Measurements from ENCODE around the gene OLR1. TPM values are rescaled to one million over a fixed set of nuclear protein-coding genes. Genes with fewer than 3 reads are reported as not detected.
"Not testable (repeated sequence)": the region's sequence is repeated elsewhere in the genome, so short reads cannot be mapped to it uniquely, and the experiment has no call there.

Gene OLR1
- total RNA-seq, 2 experiments from 2014 or later, result not detected

DNA sequence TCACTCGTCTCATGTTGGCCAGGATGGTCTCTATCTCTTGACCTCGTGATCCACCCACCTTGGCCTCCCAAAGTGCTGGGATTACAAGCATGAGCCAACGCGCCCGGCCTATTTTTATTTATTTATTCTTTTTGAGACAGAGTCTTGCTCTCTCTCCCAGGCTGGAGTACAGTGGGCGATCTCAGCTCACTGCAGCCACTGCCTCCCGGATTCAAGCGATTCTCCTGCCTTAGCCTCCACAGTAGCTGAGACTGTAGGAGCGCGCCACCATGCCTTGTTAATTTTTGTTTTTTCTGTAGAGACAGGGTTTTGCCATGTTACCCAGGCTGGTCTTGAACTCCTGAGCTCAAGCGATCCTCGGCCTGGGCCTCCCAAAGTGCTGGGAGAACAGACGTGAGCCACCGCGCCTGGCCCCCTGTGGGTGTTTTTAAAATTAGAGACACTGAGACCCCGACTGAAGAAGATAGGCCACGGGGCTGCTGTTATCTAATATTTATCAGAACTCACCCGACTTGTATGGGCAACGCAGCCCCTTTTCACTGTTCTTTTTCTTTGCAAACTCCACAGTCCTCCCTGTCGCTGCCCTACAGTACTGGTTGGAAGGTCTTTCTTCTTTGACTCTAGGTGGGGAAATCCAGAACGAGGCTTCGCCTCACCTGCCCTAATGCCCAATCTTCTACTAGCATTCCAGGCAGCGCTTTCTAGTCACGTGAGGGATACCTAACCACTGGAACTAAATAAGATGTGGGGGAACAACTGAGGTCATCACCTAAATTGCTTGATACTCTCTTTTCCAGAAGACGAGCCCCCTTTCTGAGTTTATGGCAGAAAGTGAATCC, 39.4 kb upstream of the OLR1 start:
- peaks cover 7% of the 10 kb centered on the region for H3K36me3 Mint-ChIP-seq (ENCODE audit: low read depth)
- H3K9me3 Mint-ChIP-seq (ENCODE audit: insufficient read depth), result no peaks in the 10 kb centered on the region
- peaks cover 4% of the 10 kb centered on the region for H3K27me3 Mint-ChIP-seq (ENCODE audit: low read depth)
- DNase-seq, result no peak
- no peak overlapping the region for H3K4me3 Mint-ChIP-seq
- no peak for ATAC-seq
- ChIA-PET CTCF (no interaction called here), POLR2A (no interaction called here)
- peaks cover 32% of the 10 kb centered on the region for H3K4me1 Mint-ChIP-seq (ENCODE audit: low read depth)
- peak overlapping the region; percentile 16 for H3K27ac Mint-ChIP-seq

GRCh38 chr12:10210225-10210624, 38.3 kb upstream of the OLR1 start:
- Mint-ChIP-seq H3K27ac (no peak overlapping the region), H3K27me3 (ENCODE audit: low read depth) (peaks cover 6% of the 10 kb centered on the region), H3K4me1 (ENCODE audit: low read depth) (peaks cover 22% of the 10 kb centered on the region), H3K9me3 (ENCODE audit: insufficient read depth) (no peaks in the 10 kb centered on the region), H3K4me3 (no peak overlapping the region), H3K36me3 (ENCODE audit: low read depth) (peaks cover 7% of the 10 kb centered on the region)
- no peak for DNase-seq
- ChIA-PET CTCF (interaction anchor here (0.8 kb wide), 1 partner anchor 57 kb away, joined by 3 read pairs; no protein-coding TSS in a partner anchor), POLR2A (no interaction called here)
- no peak for ATAC-seq

- CTCF ChIA-PET, result no interaction called here
- DNase-seq (no peak), ATAC-seq (no peak)
- Mint-ChIP-seq H3K36me3 (ENCODE audit: low read depth) (no peaks in the 10 kb centered on the region), H3K4me1 (ENCODE audit: low read depth) (peaks cover 1% of the 10 kb centered on the region), H3K27ac (no peak overlapping the region), H3K27me3 (ENCODE audit: low read depth) (peaks cover 12% of the 10 kb centered on the region), H3K9me3 (ENCODE audit: insufficient read depth) (no peaks in the 10 kb centered on the region), H3K4me3 (no peak overlapping the region)
- POLR2A ChIA-PET, result no interaction called here
Measured at GRCh38 chr12:10207136-10207535, 35.2 kb upstream of the OLR1 start.

DNA sequence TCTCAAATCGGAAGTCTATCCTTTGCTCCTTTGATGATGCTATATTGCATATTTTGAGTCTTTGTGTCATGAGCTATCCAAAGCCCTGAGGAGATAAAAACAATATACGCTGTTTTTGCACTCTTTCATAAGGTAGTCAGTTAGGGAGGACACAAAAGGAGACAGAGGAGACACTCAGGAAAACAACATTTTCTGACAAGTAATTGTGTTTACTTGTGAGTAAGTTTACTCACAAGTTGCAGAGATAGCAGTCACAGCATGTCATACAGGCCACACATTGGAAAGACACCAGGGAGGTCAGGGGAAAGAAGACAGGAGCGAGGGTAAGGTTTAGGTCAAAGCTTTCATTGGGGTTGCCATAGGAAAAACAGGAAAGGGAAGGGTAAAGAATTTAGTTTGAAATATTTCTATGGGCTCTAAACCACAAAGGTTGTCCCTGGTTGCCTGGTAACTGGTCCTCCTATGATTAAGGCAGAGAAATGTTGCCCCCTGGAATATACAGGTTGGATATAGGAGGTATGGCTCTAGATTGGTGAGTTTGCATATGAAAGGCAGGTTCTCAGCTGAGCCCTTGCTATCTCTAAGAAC, 33.4 kb upstream of the OLR1 start:
- ChIA-PET POLR2A (no interaction called here), CTCF (no interaction called here)
- no peak for ATAC-seq
- H3K4me1 Mint-ChIP-seq (ENCODE audit: low read depth), result no peaks in the 10 kb centered on the region
- H3K4me3 Mint-ChIP-seq, result no peak overlapping the region
- H3K27me3 Mint-ChIP-seq (ENCODE audit: low read depth), result peaks cover 17% of the 10 kb centered on the region
- no peak for DNase-seq
- no peak overlapping the region for H3K27ac Mint-ChIP-seq
- H3K36me3 Mint-ChIP-seq (ENCODE audit: low read depth), result no peaks in the 10 kb centered on the region
- no peaks in the 10 kb centered on the region for H3K9me3 Mint-ChIP-seq (ENCODE audit: insufficient read depth)

DNA sequence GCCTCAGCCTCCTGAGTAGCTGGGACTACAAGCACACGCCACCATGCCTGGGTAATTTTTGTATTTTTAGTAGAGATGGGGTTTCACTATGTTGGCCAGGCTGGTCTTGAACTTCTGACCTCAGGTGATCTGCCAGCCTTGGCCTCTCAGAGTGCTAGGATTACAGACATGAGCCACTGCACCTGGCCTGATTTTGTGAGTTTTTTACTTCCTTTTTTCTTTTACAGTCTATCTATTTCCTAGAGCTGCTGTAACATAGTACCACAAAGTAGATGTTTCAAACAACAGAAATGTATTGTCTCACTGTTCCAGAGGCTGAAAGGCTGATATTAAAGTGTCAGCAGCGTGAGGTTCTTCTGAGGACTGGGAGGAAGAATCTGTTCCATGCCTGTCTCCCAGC, 32.6 kb upstream of the OLR1 start:
- H3K27ac Mint-ChIP-seq; ATAC-seq; POLR2A ChIA-PET; CTCF ChIA-PET; H3K9me3 Mint-ChIP-seq (ENCODE audit: insufficient read depth); H3K36me3 Mint-ChIP-seq (ENCODE audit: low read depth); DNase-seq; H3K4me3 Mint-ChIP-seq; H3K4me1 Mint-ChIP-seq (ENCODE audit: low read depth): not testable (repeated sequence)
- H3K27me3 Mint-ChIP-seq (ENCODE audit: low read depth), result peaks cover 21% of the 10 kb centered on the region

GRCh38 chr12:10197879-10198278, 25.9 kb upstream of the OLR1 start:
- CTCF ChIA-PET, result interaction anchor here (0.7 kb wide), 1 partner anchor 522 kb away, joined by 3 read pairs; no protein-coding TSS in a partner anchor
- POLR2A ChIA-PET, result no interaction called here
- peaks cover 21% of the 10 kb centered on the region for H3K27me3 Mint-ChIP-seq (ENCODE audit: low read depth)
- H3K9me3 Mint-ChIP-seq (ENCODE audit: insufficient read depth), result no peaks in the 10 kb centered on the region
- H3K4me3 Mint-ChIP-seq, result no peak overlapping the region
- ATAC-seq, result no peak
- H3K36me3 Mint-ChIP-seq (ENCODE audit: low read depth), result no peaks in the 10 kb centered on the region
- no peak overlapping the region for H3K27ac Mint-ChIP-seq
- H3K4me1 Mint-ChIP-seq (ENCODE audit: low read depth), result peaks cover 8% of the 10 kb centered on the region
- no peak for DNase-seq

GRCh38 chr12:10196210-10196609, 24.3 kb upstream of the OLR1 start:
- H3K4me3 Mint-ChIP-seq, result no peak overlapping the region
- no peaks in the 10 kb centered on the region for H3K36me3 Mint-ChIP-seq (ENCODE audit: low read depth)
- ChIA-PET POLR2A (no interaction called here), CTCF (interaction anchor here (0.7 to 1.7 kb wide), 4 partner anchors 43 to 382 kb away, joined by 3 to 6 read pairs (median 3); no protein-coding TSS in a partner anchor)
- no peak overlapping the region for H3K27ac Mint-ChIP-seq
- DNase-seq, result no peak
- peaks cover 8% of the 10 kb centered on the region for H3K4me1 Mint-ChIP-seq (ENCODE audit: low read depth)
- no peak for ATAC-seq
- peaks cover 26% of the 10 kb centered on the region for H3K27me3 Mint-ChIP-seq (ENCODE audit: low read depth)
- no peaks in the 10 kb centered on the region for H3K9me3 Mint-ChIP-seq (ENCODE audit: insufficient read depth)

GRCh38 chr12:10194160-10194670, 22.3 kb upstream of the OLR1 start:
- peaks cover 25% of the 10 kb centered on the region for H3K27me3 Mint-ChIP-seq (ENCODE audit: low read depth)
- no peaks in the 10 kb centered on the region for H3K36me3 Mint-ChIP-seq (ENCODE audit: low read depth)
- ChIA-PET POLR2A (interaction anchor here (1.3 kb wide), 1 partner anchor 19 kb away, joined by 3 read pairs; no protein-coding TSS in a partner anchor), CTCF (interaction anchor here (0.8 to 2.5 kb wide), 6 partner anchors 11 to 254 kb away, joined by 3 to 12 read pairs (median 4); no protein-coding TSS in a partner anchor)
- DNase-seq, result no peak
- H3K4me1 Mint-ChIP-seq (ENCODE audit: low read depth), result peaks cover 14% of the 10 kb centered on the region
- H3K9me3 Mint-ChIP-seq (ENCODE audit: insufficient read depth), result no peaks in the 10 kb centered on the region
- no peak overlapping the region for H3K27ac Mint-ChIP-seq
- ATAC-seq, result no peak
- no peak overlapping the region for H3K4me3 Mint-ChIP-seq

DNA sequence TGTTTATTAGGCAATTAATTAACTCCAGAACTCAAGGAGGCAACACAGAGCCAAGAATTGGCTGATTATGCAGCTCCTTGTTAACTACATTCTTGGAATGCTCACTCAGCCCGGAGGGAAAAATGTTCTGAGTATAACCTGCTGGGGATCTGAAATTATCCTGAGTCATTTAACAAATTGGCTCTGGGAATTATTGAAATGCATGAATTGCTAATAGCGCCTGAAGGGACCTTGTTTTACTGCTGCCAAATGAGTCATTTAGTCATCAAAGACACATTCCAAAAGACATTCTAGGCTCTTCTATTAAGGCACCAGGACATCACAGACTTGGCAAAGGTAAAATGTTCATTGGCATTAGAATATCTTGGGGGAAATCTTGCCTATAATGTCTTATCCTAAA, 19.9 kb upstream of the OLR1 start:
- Mint-ChIP-seq H3K27ac (no peak overlapping the region), H3K36me3 (ENCODE audit: low read depth) (no peaks in the 10 kb centered on the region), H3K9me3 (ENCODE audit: insufficient read depth) (no peaks in the 10 kb centered on the region), H3K4me1 (ENCODE audit: low read depth) (peaks cover 14% of the 10 kb centered on the region), H3K4me3 (no peak overlapping the region), H3K27me3 (ENCODE audit: low read depth) (peaks cover 25% of the 10 kb centered on the region)
- DNase-seq (no peak), ATAC-seq (no peak)
- POLR2A ChIA-PET, result no interaction called here
- CTCF ChIA-PET, result interaction anchor here (0.7 to 3.9 kb wide), 3 partner anchors 16 to 39 kb away, joined by 3 to 34 read pairs (median 8); no protein-coding TSS in a partner anchor

DNA sequence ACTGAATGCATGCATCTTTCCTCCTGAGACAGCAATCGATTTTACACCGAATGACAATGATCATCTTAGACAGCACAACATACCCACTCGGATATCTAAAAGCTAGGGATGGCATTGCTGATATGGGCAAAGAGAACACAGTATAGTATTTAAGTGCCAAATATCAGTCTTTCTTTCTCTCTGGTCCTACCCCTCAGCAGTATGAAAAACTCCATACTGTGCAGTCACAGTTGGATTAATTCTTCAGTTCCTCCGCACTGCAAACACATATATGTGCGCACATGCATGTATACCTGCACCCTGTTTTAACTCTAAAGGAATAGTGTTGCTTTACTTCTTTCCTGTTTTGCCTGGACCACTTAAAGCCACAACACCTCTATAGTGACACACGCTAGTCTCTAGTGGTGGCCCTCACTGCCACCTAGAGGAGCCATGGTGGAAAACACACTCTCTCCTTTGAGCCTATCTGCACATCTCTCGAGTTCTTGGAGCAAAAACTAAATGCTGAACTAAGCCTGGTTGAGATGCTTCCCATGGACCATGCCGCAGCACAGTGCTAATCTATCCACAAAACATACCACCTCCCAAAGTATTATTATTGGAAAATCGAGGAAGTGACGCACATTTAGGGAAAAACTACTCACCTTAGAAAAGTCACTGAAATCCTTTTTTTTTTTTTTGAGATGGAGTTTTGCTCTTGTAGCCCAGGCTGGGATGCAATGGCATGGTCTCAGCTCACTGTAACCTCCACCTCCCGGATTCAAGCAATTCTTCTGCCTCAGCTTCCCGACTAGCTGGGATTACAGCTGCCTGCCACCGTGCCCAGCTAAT, 18.8 kb upstream of the OLR1 start:
- ChIA-PET POLR2A (no interaction called here), CTCF (interaction anchor here (0.7 to 3.9 kb wide), 7 partner anchors 9 to 441 kb away, joined by 3 to 34 read pairs (median 3); partner anchors contain the start of gene OLR1)
- Mint-ChIP-seq H3K27me3 (ENCODE audit: low read depth) (peaks cover 28% of the 10 kb centered on the region), H3K36me3 (ENCODE audit: low read depth) (no peaks in the 10 kb centered on the region), H3K4me1 (ENCODE audit: low read depth) (peaks cover 8% of the 10 kb centered on the region), H3K4me3 (no peak overlapping the region), H3K27ac (no peak overlapping the region), H3K9me3 (ENCODE audit: insufficient read depth) (no peaks in the 10 kb centered on the region)
- ATAC-seq, result peak; percentile 99
- peak; percentile 71 for DNase-seq

DNA sequence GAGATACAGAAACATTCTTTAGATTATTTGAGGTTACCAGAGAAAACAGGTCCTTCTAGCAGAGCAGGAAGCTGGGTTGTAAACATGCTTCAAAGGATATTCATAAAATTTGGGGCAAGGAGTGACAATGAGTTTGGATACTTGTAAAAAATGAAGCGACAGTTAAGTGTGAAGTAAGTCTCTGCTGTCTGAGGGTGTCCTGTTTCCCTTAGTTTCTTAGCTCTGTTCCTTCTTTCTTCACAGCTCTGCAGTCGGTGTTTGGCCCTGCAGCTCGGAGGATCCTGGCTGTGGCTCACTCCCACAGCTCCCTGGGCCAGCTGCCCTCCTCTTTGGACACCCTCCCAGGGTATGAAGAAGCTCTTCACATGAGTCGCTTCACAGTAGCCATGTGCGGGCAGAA, 17.7 kb upstream of the OLR1 start:
- ChIA-PET POLR2A (no interaction called here), CTCF (interaction anchor here (0.6 to 3.9 kb wide), 6 partner anchors 10 to 439 kb away, joined by 3 to 34 read pairs (median 4); no protein-coding TSS in a partner anchor)
- H3K4me1 Mint-ChIP-seq (ENCODE audit: low read depth), result peaks cover 8% of the 10 kb centered on the region
- no peaks in the 10 kb centered on the region for H3K9me3 Mint-ChIP-seq (ENCODE audit: insufficient read depth)
- DNase-seq (no peak), ATAC-seq (no peak)
- H3K27me3 Mint-ChIP-seq (ENCODE audit: low read depth), result peaks cover 26% of the 10 kb centered on the region
- H3K4me3 Mint-ChIP-seq, result no peak overlapping the region
- H3K27ac Mint-ChIP-seq, result no peak overlapping the region
- H3K36me3 Mint-ChIP-seq (ENCODE audit: low read depth), result no peaks in the 10 kb centered on the region
